HL-60/S4 treated with retinoic acid at 250 ng/mL for 4 days and 3 days (cell line): ENCODE data around the gene CFAP299.

ENCODE experiments used
- in situ Hi-C: fragments of 300-500 bp; cut with MboI; formaldehyde crosslinking; loops from 2 replicates; pipeline ENCODE4 v1.7.0; 2022; ENCODE audit warnings: low sequenced_read_pairs

The CFAP299 gene

DNA sequence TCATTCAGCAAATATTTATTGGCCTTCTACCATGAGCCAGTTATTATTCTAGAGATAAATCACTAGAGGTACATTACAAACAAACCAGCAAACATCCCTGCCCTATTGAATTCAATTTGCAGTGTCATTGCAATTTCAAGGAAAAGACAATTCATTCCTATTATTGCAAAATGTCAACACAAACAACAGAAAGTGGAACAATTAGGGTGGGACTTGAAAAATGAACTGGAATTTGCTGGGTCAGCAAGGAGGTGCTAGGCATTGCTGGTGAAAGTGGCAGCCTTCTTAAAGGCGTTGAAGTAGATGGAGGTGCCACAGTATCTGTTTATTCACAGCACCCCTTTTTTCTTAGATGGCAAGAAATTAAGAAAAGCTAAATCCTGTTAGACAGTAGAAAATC lies 470.9 kb downstream of the CFAP299 start:
- in situ Hi-C loops, result no loop called here

GRCh38 chr4:80809039-80809729 lies 473.7 kb downstream of the CFAP299 start:
- in situ Hi-C loops, result no loop called here

GRCh38 chr4:80811406-80811805 lies 475.9 kb downstream of the CFAP299 start:
- in situ Hi-C loops, result no loop called here

- in situ Hi-C loops, result no loop called here
Observed at GRCh38 chr4:80812145-80812544, 476.6 kb downstream of the CFAP299 start.

DNA sequence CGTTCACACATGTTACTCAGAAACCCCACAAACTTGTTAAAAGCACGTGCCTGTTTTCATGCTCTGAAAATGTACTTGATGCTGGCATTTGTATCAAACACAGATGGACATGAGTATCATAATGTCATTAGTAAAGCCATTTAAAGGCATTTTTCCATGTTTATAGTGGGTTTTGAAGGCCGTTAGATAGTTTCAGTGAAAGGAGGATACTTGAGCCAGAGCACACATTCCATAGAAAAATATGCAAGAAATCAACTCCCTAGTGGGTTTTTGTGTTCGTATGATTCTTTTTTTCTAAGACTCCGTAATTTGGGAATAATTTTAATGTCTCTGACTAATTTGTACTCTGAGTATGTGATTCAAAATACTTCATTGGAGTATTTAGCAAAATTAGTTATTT lies 478.7 kb downstream of the CFAP299 start:
- in situ Hi-C loops, result no loop called here

DNA sequence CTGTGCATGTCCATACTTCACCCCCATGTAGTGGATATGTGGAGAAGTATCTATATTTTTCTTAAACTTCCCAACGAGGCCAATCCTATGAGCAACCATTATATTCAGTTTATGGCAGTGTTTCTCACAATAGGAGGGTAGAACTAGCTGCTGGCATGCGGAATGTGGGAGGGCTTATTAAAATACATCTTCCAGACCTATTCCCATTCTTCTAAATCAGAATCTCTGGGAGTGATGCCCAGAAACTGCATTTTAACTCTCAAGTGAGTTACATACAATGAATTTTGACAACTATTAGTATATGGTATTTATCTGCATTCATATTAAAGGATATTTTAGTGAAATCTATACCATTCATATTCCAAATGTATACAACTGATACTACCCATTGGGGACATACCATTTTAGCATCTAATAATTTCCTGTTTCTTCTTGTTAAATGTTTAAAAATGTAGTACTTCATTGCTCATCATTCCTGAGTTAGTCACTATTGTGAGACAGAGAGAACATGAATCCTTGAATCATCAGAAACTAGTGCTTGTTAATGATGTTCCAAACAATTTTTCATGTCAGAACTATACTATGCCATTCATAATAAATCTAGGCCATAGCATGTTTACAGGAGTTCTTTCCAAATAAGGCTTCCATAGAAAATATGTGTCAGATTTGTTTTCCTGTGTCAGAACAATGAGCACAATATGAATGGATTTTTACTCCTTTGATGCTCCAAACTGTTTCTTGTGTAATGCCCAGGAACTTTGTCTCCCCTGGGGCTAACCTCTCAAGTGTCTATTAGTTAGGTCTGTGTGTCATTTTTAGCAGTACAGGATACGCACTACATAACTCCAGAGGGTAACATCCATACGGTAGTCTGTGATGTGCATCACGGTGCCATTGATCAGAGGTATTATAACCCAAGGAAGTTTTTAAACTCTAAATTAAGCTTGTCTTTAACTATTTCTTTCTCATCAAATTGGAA lies 496.1 kb downstream of the CFAP299 start:
- in situ Hi-C loops, result no loop called here

GRCh38 chr4:80839281-80839680 lies 503.8 kb downstream of the CFAP299 start:
- in situ Hi-C loops, result no loop called here

GRCh38 chr4:80839792-80840191 lies 504.3 kb downstream of the CFAP299 start:
- in situ Hi-C loops, result no loop called here

DNA sequence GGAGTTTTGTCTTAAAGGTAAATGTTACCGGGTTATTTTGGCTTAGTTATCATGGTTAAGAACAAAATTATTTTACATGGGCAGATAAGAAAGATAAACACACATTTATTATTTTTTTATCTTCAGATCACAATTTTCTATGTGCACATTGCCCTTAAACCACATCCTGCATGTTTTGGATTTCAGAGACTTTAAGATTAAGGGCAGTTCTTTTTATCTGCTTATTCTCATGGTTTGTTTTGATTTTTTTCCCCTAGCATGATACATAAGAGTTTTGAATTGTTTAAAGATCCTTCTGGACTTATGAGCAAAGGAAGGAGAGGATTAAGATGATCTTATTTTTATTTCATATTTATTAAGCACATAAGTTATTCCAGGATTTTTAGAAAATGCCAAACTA lies 504.9 kb downstream of the CFAP299 start:
- in situ Hi-C loops, result no loop called here

GRCh38 chr4:80841587-80842281 lies 506.2 kb downstream of the CFAP299 start:
- in situ Hi-C loops, result no loop called here

- in situ Hi-C loops, result no loop called here
Observed at GRCh38 chr4:80846210-80846609, 510.7 kb downstream of the CFAP299 start.

DNA sequence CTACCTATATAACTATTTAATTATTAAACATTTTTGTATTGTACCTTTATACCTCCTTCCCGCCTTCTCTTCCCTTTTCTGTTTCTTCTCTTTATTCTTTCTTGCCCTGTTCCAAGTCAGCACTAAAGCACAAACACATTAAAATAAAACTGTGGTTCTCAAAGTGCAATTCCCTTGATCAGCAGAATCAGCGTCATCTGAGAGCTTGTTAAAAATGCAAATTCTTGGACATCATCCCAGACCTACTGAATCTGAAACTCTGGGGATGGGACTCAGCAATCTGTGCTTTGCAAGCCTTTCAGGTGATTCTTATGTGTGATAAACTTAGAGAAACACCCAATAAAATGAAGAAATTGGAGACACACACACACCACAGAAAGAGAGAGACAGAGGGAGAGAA lies 516.5 kb downstream of the CFAP299 start:
- in situ Hi-C loops, result no loop called here

DNA sequence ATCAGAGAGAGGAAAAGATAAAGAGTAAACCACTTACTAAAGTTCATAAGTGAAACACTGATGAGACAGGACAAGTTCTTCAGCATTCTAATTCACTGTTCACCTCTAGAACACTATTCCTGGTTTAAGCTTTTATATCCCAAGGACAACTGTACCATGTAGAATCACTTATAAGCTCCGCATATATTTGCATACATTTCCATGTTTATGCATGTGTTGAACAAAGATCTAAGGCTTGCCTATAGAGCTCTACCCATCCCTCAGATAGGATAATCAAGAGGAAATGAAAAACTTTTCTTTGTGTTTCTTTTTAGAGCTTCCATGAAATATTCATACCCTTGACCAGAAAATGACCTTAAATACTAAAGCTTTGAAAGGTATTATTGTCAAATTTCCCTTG lies 538.0 kb downstream of the CFAP299 start:
- in situ Hi-C loops, result no loop called here

GRCh38 chr4:80874979-80875378 lies 539.4 kb downstream of the CFAP299 start:
- in situ Hi-C loops, result no loop called here

DNA sequence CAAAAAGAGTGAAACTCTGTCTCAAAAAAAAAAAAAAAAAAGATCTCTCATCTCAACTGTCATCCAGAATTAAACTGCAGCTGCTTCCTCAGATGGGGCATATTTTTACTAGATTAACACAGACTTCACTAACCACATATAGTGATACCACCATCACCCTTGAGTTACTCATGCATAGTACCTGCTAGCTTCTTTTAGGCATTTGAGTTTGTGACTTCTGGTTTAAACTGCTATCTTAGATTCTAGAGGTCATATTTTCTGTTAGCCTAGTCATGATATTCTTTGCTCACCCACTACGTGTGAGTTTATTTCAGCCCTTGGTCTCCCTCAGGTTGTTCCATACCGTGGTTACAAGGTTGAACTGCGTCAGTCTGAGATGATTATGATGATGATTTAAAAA lies 540.1 kb downstream of the CFAP299 start:
- in situ Hi-C loops, result no loop called here

GRCh38 chr4:80876810-80877209 lies 541.3 kb downstream of the CFAP299 start:
- in situ Hi-C loops, result no loop called here

GRCh38 chr4:80878218-80878617 lies 542.7 kb downstream of the CFAP299 start:
- in situ Hi-C loops, result no loop called here

- in situ Hi-C loops, result no loop called here
Observed at GRCh38 chr4:80897537-80898303, 562.2 kb downstream of the CFAP299 start.

DNA sequence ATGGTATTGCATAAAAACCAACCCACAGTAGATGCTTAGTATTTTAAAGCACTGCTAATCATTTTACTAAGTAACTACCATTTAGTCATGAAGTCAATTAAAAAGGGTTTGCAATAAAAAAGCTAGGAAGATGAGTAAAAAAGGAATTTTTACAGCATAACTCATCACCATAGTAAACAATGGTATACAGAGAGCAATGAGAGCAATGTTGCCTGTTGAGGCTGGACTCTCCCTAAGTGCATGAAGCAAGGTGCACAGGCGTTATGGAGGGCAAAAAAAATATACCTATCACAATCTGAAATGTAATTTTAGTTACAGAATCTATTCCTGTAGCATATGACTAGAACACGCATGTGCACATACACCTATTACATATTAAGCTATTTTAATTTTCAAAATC lies 565.4 kb downstream of the CFAP299 start:
- in situ Hi-C loops, result no loop called here

- in situ Hi-C loops, result no loop called here
Observed at GRCh38 chr4:80903020-80903419, 567.5 kb downstream of the CFAP299 start.

DNA sequence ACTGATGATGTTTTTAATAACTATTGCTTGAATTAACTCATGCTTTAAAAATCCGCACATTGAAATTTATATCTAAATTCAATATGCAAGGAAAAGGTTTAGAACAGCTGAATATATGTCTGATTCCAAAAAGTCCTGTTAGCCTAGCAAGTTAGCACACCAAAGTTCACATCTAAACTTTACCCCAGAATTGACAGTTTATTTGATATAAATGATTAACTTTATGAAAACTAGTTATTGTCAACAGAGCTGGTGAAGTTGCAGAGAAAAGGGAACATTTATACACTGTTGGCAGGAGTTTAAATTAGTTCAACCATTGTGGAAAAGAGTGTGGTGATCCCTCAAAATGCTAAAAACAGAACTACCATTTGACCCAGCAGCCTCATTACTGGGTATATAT lies 574.4 kb downstream of the CFAP299 start:
- in situ Hi-C loops, result no loop called here
